Measurements from ENCODE around the gene NUDT15. TPM values are rescaled to one million over a fixed set of nuclear protein-coding genes. Genes with fewer than 3 reads are reported as not detected.
"Not testable (repeated sequence)": the region's sequence is repeated elsewhere in the genome, so short reads cannot be mapped to it uniquely, and the experiment has no call there.

The NUDT15 gene
- total RNA-seq, 1 experiment from 2014 or later: 48.1 TPM

- in situ Hi-C loops (cut with HindIII; ENCODE audit: low sequenced_read_pairs): no loop called here
Observed at GRCh38 chr13:48040049-48040448, 2.5 kb downstream of the NUDT15 start.

GRCh38 chr13:48040896-48041295 lies 3.4 kb downstream of the NUDT15 start:
- in situ Hi-C loops (cut with HindIII; ENCODE audit: low sequenced_read_pairs): no loop called here
- no peak for DNase-seq (ENCODE audit: low spot score)

More at GRCh38 chr13:48040049-48040448, 2.5 kb downstream of the NUDT15 start:
- no peak for DNase-seq (ENCODE audit: low spot score)

GRCh38 chr13:48042894-48043293 lies 5.4 kb downstream of the NUDT15 start:
- DNase-seq (ENCODE audit: low spot score): no peak

GRCh38 chr13:48043789-48044503 lies 6.4 kb downstream of the NUDT15 start:
- in situ Hi-C loops (cut with HindIII; ENCODE audit: low sequenced_read_pairs): no loop called here

More at GRCh38 chr13:48042894-48043293, 5.4 kb downstream of the NUDT15 start:
- in situ Hi-C loops (cut with HindIII; ENCODE audit: low sequenced_read_pairs): no loop called here

GRCh38 chr13:48050550-48050949 lies 13.0 kb downstream of the NUDT15 start:
- no peak for DNase-seq (ENCODE audit: low spot score)
- in situ Hi-C loops (cut with HindIII; ENCODE audit: low sequenced_read_pairs): no loop called here

More at GRCh38 chr13:48043789-48044503, 6.4 kb downstream of the NUDT15 start:
- DNase-seq (ENCODE audit: low spot score): no peak

GRCh38 chr13:48054601-48055000 lies 17.1 kb downstream of the NUDT15 start:
- in situ Hi-C loops (cut with HindIII; ENCODE audit: low sequenced_read_pairs): no loop called here
- no peak for DNase-seq (ENCODE audit: low spot score)

GRCh38 chr13:48055712-48056111 lies 18.2 kb downstream of the NUDT15 start:
- in situ Hi-C loops (cut with HindIII; ENCODE audit: low sequenced_read_pairs): no loop called here
- DNase-seq (ENCODE audit: low spot score): no peak

- DNase-seq (ENCODE audit: low spot score); in situ Hi-C loops (cut with HindIII; ENCODE audit: low sequenced_read_pairs): not testable (repeated sequence)
Observed at GRCh38 chr13:48058536-48058935, 21.0 kb downstream of the NUDT15 start.

- DNase-seq (ENCODE audit: low spot score); in situ Hi-C loops (cut with HindIII; ENCODE audit: low sequenced_read_pairs): not testable (repeated sequence)
Observed at GRCh38 chr13:48059951-48060350, 22.4 kb downstream of the NUDT15 start.

- no peak for DNase-seq (ENCODE audit: low spot score)
Observed at GRCh38 chr13:48066310-48066989, 28.9 kb downstream of the NUDT15 start.

GRCh38 chr13:48068036-48068435 lies 30.5 kb downstream of the NUDT15 start:
- in situ Hi-C loops (cut with HindIII; ENCODE audit: low sequenced_read_pairs): no loop called here
- no peak for DNase-seq (ENCODE audit: low spot score)

More at GRCh38 chr13:48066310-48066989, 28.9 kb downstream of the NUDT15 start:
- in situ Hi-C loops (cut with HindIII; ENCODE audit: low sequenced_read_pairs): no loop called here

- in situ Hi-C loops (cut with HindIII; ENCODE audit: low sequenced_read_pairs): no loop called here
- no peak for DNase-seq (ENCODE audit: low spot score)
Observed at GRCh38 chr13:48068952-48069351, 31.4 kb downstream of the NUDT15 start.

- no peak for DNase-seq (ENCODE audit: low spot score)
- in situ Hi-C loops (cut with HindIII; ENCODE audit: low sequenced_read_pairs): no loop called here
Observed at GRCh38 chr13:48069573-48069972, 32.0 kb downstream of the NUDT15 start.

GRCh38 chr13:48070942-48071341 lies 33.4 kb downstream of the NUDT15 start:
- no peak for DNase-seq (ENCODE audit: low spot score)
- in situ Hi-C loops (cut with HindIII; ENCODE audit: low sequenced_read_pairs): no loop called here

GRCh38 chr13:48072304-48072703 lies 34.8 kb downstream of the NUDT15 start:
- in situ Hi-C loops (cut with HindIII; ENCODE audit: low sequenced_read_pairs): no loop called here
- no peak for DNase-seq (ENCODE audit: low spot score)

- no peak for DNase-seq (ENCODE audit: low spot score)
- in situ Hi-C loops (cut with HindIII; ENCODE audit: low sequenced_read_pairs): no loop called here
Observed at GRCh38 chr13:48072787-48073186, 35.3 kb downstream of the NUDT15 start.

- in situ Hi-C loops (cut with HindIII; ENCODE audit: low sequenced_read_pairs): no loop called here
- DNase-seq (ENCODE audit: low spot score): no peak
Observed at GRCh38 chr13:48074006-48074405, 36.5 kb downstream of the NUDT15 start.

GRCh38 chr13:48078251-48078656 lies 40.7 kb downstream of the NUDT15 start:
- in situ Hi-C loops (cut with HindIII; ENCODE audit: low sequenced_read_pairs): no loop called here
- DNase-seq (ENCODE audit: low spot score): peak; percentile 8

- in situ Hi-C loops (cut with HindIII; ENCODE audit: low sequenced_read_pairs): no loop called here
- no peak for DNase-seq (ENCODE audit: low spot score)
Observed at GRCh38 chr13:48081739-48082138, 44.2 kb downstream of the NUDT15 start.

GRCh38 chr13:48086272-48086671 lies 48.7 kb downstream of the NUDT15 start:
- no peak for DNase-seq (ENCODE audit: low spot score)
- in situ Hi-C loops (cut with HindIII; ENCODE audit: low sequenced_read_pairs): no loop called here

- no peak for DNase-seq (ENCODE audit: low spot score)
- in situ Hi-C loops (cut with HindIII; ENCODE audit: low sequenced_read_pairs): no loop called here
Observed at GRCh38 chr13:48093588-48093987, 56.1 kb downstream of the NUDT15 start.
